ENCODE results near the gene TLX2. TPM values are rescaled to one million over a fixed set of nuclear protein-coding genes. Genes with fewer than 3 reads are reported as not detected.

TLX2 gene
- total RNA-seq, 1 experiment from 2014 or later, result 0.68 TPM

- Mint-ChIP-seq H3K27ac (ENCODE audit: unreplicated experiment) (no peak overlapping the region), H3K9me3 (ENCODE audit: unreplicated experiment) (no peaks in the 10 kb centered on the region), H3K4me1 (ENCODE audit: low read depth, unreplicated experiment) (peaks cover 18% of the 10 kb centered on the region), H3K27me3 (ENCODE audit: insufficient read depth, unreplicated experiment) (no peaks in the 10 kb centered on the region), H3K36me3 (ENCODE audit: insufficient read depth, unreplicated experiment) (peaks cover 39% of the 10 kb centered on the region), H3K4me3 (ENCODE audit: unreplicated experiment) (peak overlapping the region; percentile 99)
- no peak overlapping the region for H3K4me3 ChIP-seq (ENCODE audit: low read depth, low read length)
- H3K9me3 ChIP-seq, result no peaks in the 10 kb centered on the region
- ChIA-PET POLR2A (no interaction called here), CTCF (interaction anchor here (0.5 to 1.4 kb wide), 9 partner anchors 19 to 196 kb away, joined by 3 to 8 read pairs (median 5); partner anchors contain the start of genes CCDC142, MOGS, MRPL53 and TTC31)
- TF ChIP-seq, protein P1, sequence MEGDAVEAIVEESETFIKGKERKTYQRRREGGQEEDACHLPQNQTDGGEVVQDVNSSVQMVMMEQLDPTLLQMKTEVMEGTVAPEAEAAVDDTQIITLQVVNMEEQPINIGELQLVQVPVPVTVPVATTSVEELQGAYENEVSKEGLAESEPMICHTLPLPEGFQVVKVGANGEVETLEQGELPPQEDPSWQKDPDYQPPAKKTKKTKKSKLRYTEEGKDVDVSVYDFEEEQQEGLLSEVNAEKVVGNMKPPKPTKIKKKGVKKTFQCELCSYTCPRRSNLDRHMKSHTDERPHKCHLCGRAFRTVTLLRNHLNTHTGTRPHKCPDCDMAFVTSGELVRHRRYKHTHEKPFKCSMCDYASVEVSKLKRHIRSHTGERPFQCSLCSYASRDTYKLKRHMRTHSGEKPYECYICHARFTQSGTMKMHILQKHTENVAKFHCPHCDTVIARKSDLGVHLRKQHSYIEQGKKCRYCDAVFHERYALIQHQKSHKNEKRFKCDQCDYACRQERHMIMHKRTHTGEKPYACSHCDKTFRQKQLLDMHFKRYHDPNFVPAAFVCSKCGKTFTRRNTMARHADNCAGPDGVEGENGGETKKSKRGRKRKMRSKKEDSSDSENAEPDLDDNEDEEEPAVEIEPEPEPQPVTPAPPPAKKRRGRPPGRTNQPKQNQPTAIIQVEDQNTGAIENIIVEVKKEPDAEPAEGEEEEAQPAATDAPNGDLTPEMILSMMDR (IDR thresholded peaks at IDR 0.05; ENCODE audit: insufficient read depth in 1 of 2, low read depth in 1 of 2, low read length in 1 of 2, severe bottlenecking in 1 of 2, unreplicated experiment in 1 of 2), result no peak
- peaks cover 5% of the 10 kb centered on the region for H3K36me3 ChIP-seq (ENCODE audit: control insufficient read depth, insufficient read depth, low read length)
- no TSS peak for BruUV-seq (replicated peaks)
- H3K27me3 ChIP-seq (replicated peaks; ENCODE audit: control insufficient read depth, insufficient read depth, low read length), result no peaks in the 10 kb centered on the region
- intact Hi-C loops (cut with micrococcal nuclease; ENCODE audit: unreplicated experiment), result no loop called here
- no peak for DNase-seq
- peaks cover 6% of the 10 kb centered on the region for H3K4me1 ChIP-seq
Measured at GRCh38 chr2:74531666-74532065, 17.4 kb downstream of the TLX2 start.

- peak overlapping the region; percentile 99 for H3K4me3 Mint-ChIP-seq (ENCODE audit: unreplicated experiment)
- POLR2A ChIA-PET, result no interaction called here
Measured at GRCh38 chr2:74532222-74532621, 18.0 kb downstream of the TLX2 start.

DNA sequence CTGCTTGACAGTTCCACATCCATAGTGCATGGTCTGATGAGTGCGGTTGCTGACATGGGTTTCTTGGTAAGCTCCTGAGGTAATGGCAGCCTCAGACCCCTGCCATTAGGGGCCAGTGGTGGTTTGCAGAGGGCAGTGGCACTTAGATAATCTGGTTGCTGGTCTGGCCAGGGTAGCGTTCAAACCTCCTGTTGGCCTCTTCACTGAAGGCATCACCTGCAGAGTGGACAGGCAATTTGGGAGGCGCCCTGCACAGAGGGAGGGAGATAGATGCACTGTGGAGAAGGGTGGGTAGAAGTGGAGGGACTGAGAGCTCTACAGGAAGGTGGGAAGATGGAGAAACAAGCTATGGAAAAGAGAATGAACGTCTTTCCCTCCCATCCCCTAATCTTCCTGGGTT lies 19.2 kb downstream of the TLX2 start:
- no peaks in the 10 kb centered on the region for H3K27me3 ChIP-seq (replicated peaks; ENCODE audit: control insufficient read depth, insufficient read depth, low read length)
- H3K4me3 ChIP-seq (ENCODE audit: low read depth, low read length), result no peak overlapping the region
- TF ChIP-seq, protein P1 (IDR thresholded peaks at IDR 0.05; ENCODE audit: insufficient read depth in 1 of 2, low read depth in 1 of 2, low read length in 1 of 2, severe bottlenecking in 1 of 2, unreplicated experiment in 1 of 2), result no peak
- Mint-ChIP-seq H3K9me3 (ENCODE audit: unreplicated experiment) (no peaks in the 10 kb centered on the region), H3K27ac (ENCODE audit: unreplicated experiment) (no peak overlapping the region), H3K4me3 (ENCODE audit: unreplicated experiment) (no peak overlapping the region), H3K36me3 (ENCODE audit: insufficient read depth, unreplicated experiment) (peaks cover 21% of the 10 kb centered on the region), H3K27me3 (ENCODE audit: insufficient read depth, unreplicated experiment) (no peaks in the 10 kb centered on the region), H3K4me1 (ENCODE audit: low read depth, unreplicated experiment) (peaks cover 14% of the 10 kb centered on the region)
- no peaks in the 10 kb centered on the region for H3K9me3 ChIP-seq
- BruUV-seq (replicated peaks), result no TSS peak
- peaks cover under 1% of the 10 kb centered on the region for H3K4me1 ChIP-seq
- POLR2A ChIA-PET, result interaction anchor here (0.6 kb wide), 1 partner anchor 54 kb away, joined by 4 read pairs; no protein-coding TSS in a partner anchor
- H3K36me3 ChIP-seq (ENCODE audit: control insufficient read depth, insufficient read depth, low read length), result no peaks in the 10 kb centered on the region
- CTCF ChIA-PET, result no interaction called here
- no peak for DNase-seq
- intact Hi-C loops (cut with micrococcal nuclease; ENCODE audit: unreplicated experiment), result no loop called here

More at GRCh38 chr2:74532222-74532621, 18.0 kb downstream of the TLX2 start:
- peak in 1 of 2 experiments; percentile 33 for DNase-seq
- no peaks in the 10 kb centered on the region for H3K9me3 Mint-ChIP-seq (ENCODE audit: unreplicated experiment)
- no peak overlapping the region for H3K4me3 ChIP-seq (ENCODE audit: low read depth, low read length)
- no TSS peak for BruUV-seq (replicated peaks)
- peaks cover 18% of the 10 kb centered on the region for H3K4me1 Mint-ChIP-seq (ENCODE audit: low read depth, unreplicated experiment)
- no peak overlapping the region for H3K27ac Mint-ChIP-seq (ENCODE audit: unreplicated experiment)
- no peaks in the 10 kb centered on the region for H3K27me3 Mint-ChIP-seq (ENCODE audit: insufficient read depth, unreplicated experiment)
- CTCF ChIA-PET, result interaction anchor here (0.5 to 1.4 kb wide), 9 partner anchors 20 to 197 kb away, joined by 3 to 8 read pairs (median 5); partner anchors contain the start of genes CCDC142, MOGS, MRPL53 and TTC31
- TF ChIP-seq, protein P1 (IDR thresholded peaks at IDR 0.05; ENCODE audit: insufficient read depth in 1 of 2, low read depth in 1 of 2, low read length in 1 of 2, severe bottlenecking in 1 of 2, unreplicated experiment in 1 of 2), result peak; percentile 8 to 16
- no peaks in the 10 kb centered on the region for H3K9me3 ChIP-seq
- intact Hi-C loops (cut with micrococcal nuclease; ENCODE audit: unreplicated experiment), result no loop called here
- peaks cover 34% of the 10 kb centered on the region for H3K36me3 Mint-ChIP-seq (ENCODE audit: insufficient read depth, unreplicated experiment)
- no peaks in the 10 kb centered on the region for H3K27me3 ChIP-seq (replicated peaks; ENCODE audit: control insufficient read depth, insufficient read depth, low read length)
- peaks cover 1% of the 10 kb centered on the region for H3K36me3 ChIP-seq (ENCODE audit: control insufficient read depth, insufficient read depth, low read length)
- peaks cover 6% of the 10 kb centered on the region for H3K4me1 ChIP-seq

All from Caco-2 (cell line).